PC-9 (cell line): ENCODE measurements around the gene PSD2.

Experiments used
- EZH2 ChIP-seq: fragments of 200-600 bp; sonication (generic); IDR thresholded peaks from 2 replicates; pipeline ENCODE4 v1.8.0; 2017; ENCODE audit warnings: antibody characterized with exemption, low read depth
- TF ChIP-seq, protein P1 (sequence below): fragments of 200-600 bp; sonication (generic); conservative IDR thresholded peaks from 2 replicates; pipeline ENCODE4 v1.6.1; 2017; ENCODE audit warnings: mixed run types, antibody characterized with exemption, mild to moderate bottlenecking, moderate library complexity

DNA sequence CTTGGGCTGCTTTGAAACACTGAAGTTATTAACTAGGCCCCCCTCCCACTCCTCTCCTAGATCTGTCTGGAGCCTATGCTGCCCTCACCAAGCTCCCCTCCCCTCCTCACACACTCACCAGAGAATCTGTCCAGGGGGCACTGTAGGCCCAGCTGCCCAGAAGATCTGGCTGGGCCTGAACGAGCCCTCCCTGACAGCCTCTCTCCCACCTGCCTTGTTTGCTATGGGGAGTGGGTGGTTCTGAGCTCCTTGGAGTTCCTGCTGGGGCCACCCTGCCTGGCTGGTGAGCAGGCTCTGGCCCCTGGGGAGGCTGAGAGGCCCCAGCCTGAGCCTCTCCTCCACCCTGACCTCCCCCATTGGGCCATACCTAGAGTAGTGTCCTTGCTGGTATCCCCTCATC is 75.1 kb downstream of the PSD2 start:
- TF ChIP-seq, protein P1, sequence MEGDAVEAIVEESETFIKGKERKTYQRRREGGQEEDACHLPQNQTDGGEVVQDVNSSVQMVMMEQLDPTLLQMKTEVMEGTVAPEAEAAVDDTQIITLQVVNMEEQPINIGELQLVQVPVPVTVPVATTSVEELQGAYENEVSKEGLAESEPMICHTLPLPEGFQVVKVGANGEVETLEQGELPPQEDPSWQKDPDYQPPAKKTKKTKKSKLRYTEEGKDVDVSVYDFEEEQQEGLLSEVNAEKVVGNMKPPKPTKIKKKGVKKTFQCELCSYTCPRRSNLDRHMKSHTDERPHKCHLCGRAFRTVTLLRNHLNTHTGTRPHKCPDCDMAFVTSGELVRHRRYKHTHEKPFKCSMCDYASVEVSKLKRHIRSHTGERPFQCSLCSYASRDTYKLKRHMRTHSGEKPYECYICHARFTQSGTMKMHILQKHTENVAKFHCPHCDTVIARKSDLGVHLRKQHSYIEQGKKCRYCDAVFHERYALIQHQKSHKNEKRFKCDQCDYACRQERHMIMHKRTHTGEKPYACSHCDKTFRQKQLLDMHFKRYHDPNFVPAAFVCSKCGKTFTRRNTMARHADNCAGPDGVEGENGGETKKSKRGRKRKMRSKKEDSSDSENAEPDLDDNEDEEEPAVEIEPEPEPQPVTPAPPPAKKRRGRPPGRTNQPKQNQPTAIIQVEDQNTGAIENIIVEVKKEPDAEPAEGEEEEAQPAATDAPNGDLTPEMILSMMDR, result no peak
- TF ChIP-seq EZH2, result no peak
